Testis (tissue), 2 donors: Measurements from ENCODE around the gene PTH2R.

Experiments
- POLR2A ChIP-seq: fragments of 450-650 bp; IDR thresholded peaks from one replicate; pipeline ENCODE4 v1.6.1; 2017; ENCODE audit warnings: antibody characterized with exemption, mild to moderate bottlenecking, moderate library complexity
- TF ChIP-seq, protein P1 (sequence below), 3 experiments: fragments of 450-650 bp in 2 of 3; fragments of 200-600 bp in 1 of 3; sonication (generic) in 1 of 3; IDR thresholded peaks; one replicate each; pipeline ENCODE4 v1.5.1; 2016 to 2019; ENCODE audit warnings: antibody characterized with exemption in 3 of 3, mild to moderate bottlenecking in 2 of 3, moderate library complexity in 1 of 3

DNA sequence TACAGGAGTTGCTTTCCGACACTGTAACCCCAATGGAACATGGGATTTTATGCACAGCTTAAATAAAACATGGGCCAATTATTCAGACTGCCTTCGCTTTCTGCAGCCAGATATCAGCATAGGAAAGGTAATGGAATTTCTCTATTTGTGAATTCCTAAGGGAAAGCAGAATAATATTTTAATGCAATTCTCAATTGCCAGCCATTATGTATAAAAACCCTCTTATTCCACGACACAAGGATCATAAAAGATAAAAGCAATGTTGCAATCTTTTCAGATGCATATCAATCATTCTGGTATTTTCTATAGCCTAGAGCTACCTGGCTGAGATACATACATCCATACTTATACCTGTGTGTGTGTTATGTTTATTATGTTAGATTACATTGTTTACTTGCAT lies 31.2 kb downstream of the PTH2R start:
- TF ChIP-seq, protein P1, sequence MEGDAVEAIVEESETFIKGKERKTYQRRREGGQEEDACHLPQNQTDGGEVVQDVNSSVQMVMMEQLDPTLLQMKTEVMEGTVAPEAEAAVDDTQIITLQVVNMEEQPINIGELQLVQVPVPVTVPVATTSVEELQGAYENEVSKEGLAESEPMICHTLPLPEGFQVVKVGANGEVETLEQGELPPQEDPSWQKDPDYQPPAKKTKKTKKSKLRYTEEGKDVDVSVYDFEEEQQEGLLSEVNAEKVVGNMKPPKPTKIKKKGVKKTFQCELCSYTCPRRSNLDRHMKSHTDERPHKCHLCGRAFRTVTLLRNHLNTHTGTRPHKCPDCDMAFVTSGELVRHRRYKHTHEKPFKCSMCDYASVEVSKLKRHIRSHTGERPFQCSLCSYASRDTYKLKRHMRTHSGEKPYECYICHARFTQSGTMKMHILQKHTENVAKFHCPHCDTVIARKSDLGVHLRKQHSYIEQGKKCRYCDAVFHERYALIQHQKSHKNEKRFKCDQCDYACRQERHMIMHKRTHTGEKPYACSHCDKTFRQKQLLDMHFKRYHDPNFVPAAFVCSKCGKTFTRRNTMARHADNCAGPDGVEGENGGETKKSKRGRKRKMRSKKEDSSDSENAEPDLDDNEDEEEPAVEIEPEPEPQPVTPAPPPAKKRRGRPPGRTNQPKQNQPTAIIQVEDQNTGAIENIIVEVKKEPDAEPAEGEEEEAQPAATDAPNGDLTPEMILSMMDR (IDR thresholded peaks at IDR 0.05): no peak
- TF ChIP-seq POLR2A: no peak
